Esophagus muscularis mucosa (tissue), 4 donors: ENCODE data around the gene OR1S2.

Experiments
- CTCF ChIP-seq, 3 experiments: fragments of 200-600 bp in 2 of 3; fragments of 450-650 bp in 1 of 3; sonication (generic) in 2 of 3; IDR thresholded peaks; one replicate each; pipeline ENCODE4 v1.5.1; 2017 to 2019; ENCODE audit warnings: antibody characterized with exemption in 3 of 3, mild to moderate bottlenecking in 2 of 3, moderate library complexity in 1 of 3
- EP300 ChIP-seq: sonication (generic); formaldehyde crosslinking; IDR thresholded peaks from one replicate; pipeline ENCODE4 v1.6.1; 2017; ENCODE audit warnings: antibody characterized with exemption
- POLR2A ChIP-seq: fragments of 450-650 bp; IDR thresholded peaks from one replicate; pipeline ENCODE4 v1.6.1; 2017; ENCODE audit warnings: antibody characterized with exemption, moderate library complexity, mild to moderate bottlenecking, low read depth
- POLR2AphosphoS5 ChIP-seq, 2 donors: sonication (generic); formaldehyde crosslinking; IDR thresholded peaks; one replicate each; pipeline ENCODE4 v1.6.1; 2017; ENCODE audit warnings: antibody characterized with exemption in 2 of 2

GRCh38 chr11:58192229-58192628, 11.7 kb downstream of the OR1S2 start:
- no peak for TF ChIP-seq POLR2AphosphoS5 (IDR thresholded peaks at IDR 0.05)
- no peak for TF ChIP-seq EP300
- TF ChIP-seq CTCF (IDR thresholded peaks at IDR 0.05), result no peak
- TF ChIP-seq POLR2A, result no peak
